Type B pancreatic cell (in vitro differentiated cells): Measurements from ENCODE around the gene RDH11. TPM values are rescaled to one million over a fixed set of nuclear protein-coding genes. Genes with fewer than 3 reads are reported as not detected.

ENCODE experiments used
- DNase-seq: peaks from one replicate; pipeline ENCODE4 v3.0.0; 2021; ENCODE audit warnings: mixed read lengths; ENCODE audit not compliant: unreplicated experiment; ENCODE audit errors: extremely low spot score
- H3K27ac Mint-ChIP-seq: 2 replicates; pipeline ENCODE4 v1.8.0; 2021; ENCODE audit warnings: mild to moderate bottlenecking, mixed read lengths
- H3K27me3 Mint-ChIP-seq: 2 replicates; pipeline ENCODE4 v1.8.0; 2021; ENCODE audit warnings: mixed read lengths
- H3K36me3 Mint-ChIP-seq: 2 replicates; pipeline ENCODE4 v1.8.0; 2021; ENCODE audit warnings: mixed read lengths
- H3K4me1 Mint-ChIP-seq: one replicate; pipeline ENCODE4 v1.8.0; 2021; ENCODE audit warnings: mixed read lengths; ENCODE audit not compliant: unreplicated experiment
- H3K4me3 Mint-ChIP-seq: 2 replicates; pipeline ENCODE4 v1.8.0; 2021; ENCODE audit warnings: mild to moderate bottlenecking, mixed read lengths
- H3K9me3 Mint-ChIP-seq: 2 replicates; pipeline ENCODE4 v1.8.0; 2021; ENCODE audit warnings: mixed read lengths
- CTCF ChIP-seq: fragments of 200-600 bp; sonication (generic); conservative IDR thresholded peaks from 2 replicates; pipeline ENCODE4 v1.5.0; 2021; ENCODE audit warnings: antibody characterized with exemption, mild to moderate bottlenecking
- long read RNA-seq: library from polyadenylated mRNA; unstranded; transcript quantifications from one replicate; pipeline ENCODE4 v2.0.0, GENCODE V29; 2020
- total RNA-seq: library from RNA; stranded (reverse); gene quantifications from 2 replicates; pipeline ENCODE4 v1.2.1, GENCODE V29; 2021; ENCODE audit warnings: low replicate concordance

Gene RDH11
- 63.8 and 66.5 TPM in 2 replicates for total RNA-seq
- long read RNA-seq, transcript RDH11-208 (2 exons, 801 nt), result minor isoform, 5 of 672 reads
- long read RNA-seq, transcript RDH11-203 (7 exons, 1,926 nt), result minor isoform, 8 of 672 reads
- long read RNA-seq, transcript RDH11-201 (7 exons, 2,588 nt), result major isoform, 595 of 672 reads
- long read RNA-seq, partial matches to known transcripts, result 12 of 672 reads
- long read RNA-seq, other reads (novel, unspliced or antisense), result 44 of 672 reads

GRCh38 chr14:67695394-67695949, at the start of gene RDH11:
TSS of gene RDH11 (minus strand) at chr14:67695764. CDS start at chr14:67695703, 61 bp downstream.
- Mint-ChIP-seq H3K36me3 (peaks cover 4% of the 10 kb centered on the region), H3K27me3 (no peaks in the 10 kb centered on the region), H3K27ac (peak within 1 kb of the TSS; percentile 94), H3K4me1 (peaks cover 18% of the 10 kb centered on the region), H3K9me3 (no peaks in the 10 kb centered on the region), H3K4me3 (peak within 1 kb of the TSS; percentile 93)
- peak; percentile 85 for DNase-seq
- TF ChIP-seq CTCF, result peak; percentile 27

- Mint-ChIP-seq H3K4me3 (no peak overlapping the region), H3K27me3 (peaks cover 2% of the 10 kb centered on the region), H3K9me3 (no peaks in the 10 kb centered on the region), H3K36me3 (peaks cover 20% of the 10 kb centered on the region), H3K27ac (no peak overlapping the region), H3K4me1 (peaks cover under 1% of the 10 kb centered on the region)
- no peak for DNase-seq
- TF ChIP-seq CTCF, result no peak
Measured at GRCh38 chr14:67744046-67744445, 48.5 kb upstream of the RDH11 start.

GRCh38 chr14:67738740-67739504, 43.4 kb upstream of the RDH11 start:
- H3K27ac Mint-ChIP-seq, result peak overlapping the region; percentile 80
- peaks cover 2% of the 10 kb centered on the region for H3K27me3 Mint-ChIP-seq
- no peaks in the 10 kb centered on the region for H3K9me3 Mint-ChIP-seq
- TF ChIP-seq CTCF, result no peak
- peak overlapping the region; percentile 63 for H3K4me3 Mint-ChIP-seq
- no peak for DNase-seq
- H3K36me3 Mint-ChIP-seq, result no peaks in the 10 kb centered on the region
- peaks cover 5% of the 10 kb centered on the region for H3K4me1 Mint-ChIP-seq

GRCh38 chr14:67736771-67737170, 41.2 kb upstream of the RDH11 start:
- Mint-ChIP-seq H3K27me3 (no peaks in the 10 kb centered on the region), H3K27ac (no peak overlapping the region), H3K36me3 (no peaks in the 10 kb centered on the region), H3K9me3 (no peaks in the 10 kb centered on the region), H3K4me1 (peaks cover 5% of the 10 kb centered on the region), H3K4me3 (no peak overlapping the region)
- TF ChIP-seq CTCF, result no peak
- no peak for DNase-seq

GRCh38 chr14:67735336-67736147, 40.0 kb upstream of the RDH11 start:
- H3K36me3 Mint-ChIP-seq, result no peaks in the 10 kb centered on the region
- peaks cover 5% of the 10 kb centered on the region for H3K4me1 Mint-ChIP-seq
- no peak for TF ChIP-seq CTCF
- H3K9me3 Mint-ChIP-seq, result no peaks in the 10 kb centered on the region
- no peak overlapping the region for H3K4me3 Mint-ChIP-seq
- DNase-seq, result no peak
- H3K27me3 Mint-ChIP-seq, result no peaks in the 10 kb centered on the region
- H3K27ac Mint-ChIP-seq, result no peak overlapping the region
